KMS-11 (cell line): ENCODE data around the gene PCDHA8.
"Not testable (repeated sequence)": the region's sequence is repeated elsewhere in the genome, so short reads cannot be mapped to it uniquely, and the experiment has no call there.

Source experiments
- H2AFZ ChIP-seq: fragments of 200-600 bp; sonication (generic); 2 replicates; pipeline ENCODE4 v1.6.1; 2016; ENCODE audit warnings: antibody characterized with exemption, mixed run types, low read depth
- H3K27ac ChIP-seq: fragments of 200-600 bp; sonication (generic); 2 replicates; pipeline ENCODE4 v1.6.1; 2016; ENCODE audit warnings: mild to moderate bottlenecking, mixed run types
- H3K27me3 ChIP-seq: fragments of 200-600 bp; sonication (generic); 2 replicates; pipeline ENCODE4 v1.6.1; 2017; ENCODE audit warnings: mild to moderate bottlenecking, low read depth, mixed run types, moderate library complexity; ENCODE audit not compliant: insufficient read depth
- H3K36me3 ChIP-seq: fragments of 200-600 bp; sonication (generic); 2 replicates; pipeline ENCODE4 v1.6.1; 2017; ENCODE audit warnings: mild to moderate bottlenecking, mixed run types; ENCODE audit not compliant: insufficient read depth
- H3K4me1 ChIP-seq: fragments of 200-600 bp; sonication (generic); 2 replicates; pipeline ENCODE4 v1.6.1; 2016; ENCODE audit warnings: mild to moderate bottlenecking, low read depth, mixed run types; ENCODE audit not compliant: poor library complexity, severe bottlenecking
- H3K4me2 ChIP-seq: fragments of 200-600 bp; sonication (generic); 2 replicates; pipeline ENCODE4 v1.7.0; 2016; ENCODE audit warnings: mild to moderate bottlenecking, mixed run types
- H3K4me3 ChIP-seq: fragments of 200-600 bp; sonication (generic); IDR thresholded peaks from 2 replicates; pipeline ENCODE4 v1.6.1; 2017; ENCODE audit warnings: low read depth, low read length, mixed read lengths; ENCODE audit not compliant: insufficient read depth
- H3K79me2 ChIP-seq: fragments of 200-600 bp; sonication (generic); 2 replicates; pipeline ENCODE4 v1.6.1; 2016; ENCODE audit warnings: low read depth, mixed run types; ENCODE audit not compliant: insufficient read depth
- H3K9ac ChIP-seq: fragments of 200-600 bp; sonication (generic); 2 replicates; pipeline ENCODE4 v1.6.1; 2016; ENCODE audit warnings: mild to moderate bottlenecking, mixed run types
- H4K20me1 ChIP-seq: fragments of 200-600 bp; sonication (generic); 2 replicates; pipeline ENCODE4 v1.6.1; 2016; ENCODE audit warnings: mild to moderate bottlenecking, mixed run types; ENCODE audit not compliant: insufficient read depth
- TF ChIP-seq, protein P1 (sequence below): fragments of 200-600 bp; sonication (generic); conservative IDR thresholded peaks from 2 replicates; pipeline ENCODE4 v1.6.1; 2017; ENCODE audit warnings: low read depth, mild to moderate bottlenecking, antibody characterized with exemption, low read length, moderate library complexity, mixed read lengths

The PCDHA8 gene

DNA sequence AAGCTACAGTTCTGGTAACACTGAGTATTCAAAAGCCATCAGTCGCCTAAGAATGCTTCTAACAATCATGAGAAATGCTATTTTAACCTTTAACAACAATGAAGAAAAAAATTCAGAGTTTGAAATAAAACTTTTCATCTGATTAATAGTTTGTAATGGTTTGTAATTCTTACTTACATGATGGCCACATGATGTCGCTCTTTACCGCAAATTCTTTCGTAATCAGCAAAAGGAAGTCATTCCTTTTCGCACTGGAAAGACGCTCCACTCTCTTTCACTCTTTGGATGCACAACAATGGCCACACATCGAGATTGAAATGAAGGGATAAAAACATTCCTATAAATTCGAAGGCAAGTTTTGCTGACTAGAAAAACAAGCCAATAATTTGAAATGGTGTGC is 7.0 kb upstream of the PCDHA8 start, which contains the start of gene PCDHA7:
PCDHA7 (plus strand) TSS at position 277 of the 400 bp plus-strand sequence; CDS start at position 392, 115 bp downstream.
- Histone ChIP-seq H3K27me3 (no peaks in the 10 kb centered on the region), H3K9ac (no peak within 1 kb of the TSS), H3K36me3 (no peaks in the 10 kb centered on the region), H3K4me2 (no peak within 1 kb of the TSS), H3K4me3 (no peak within 1 kb of the TSS), H3K79me2 (no peaks in the 10 kb centered on the region), H3K27ac (no peak within 1 kb of the TSS), H4K20me1 (no peaks in the 10 kb centered on the region), H2AFZ (no peak within 1 kb of the TSS), H3K4me1 (no peaks in the 10 kb centered on the region)
- TF ChIP-seq, protein P1, sequence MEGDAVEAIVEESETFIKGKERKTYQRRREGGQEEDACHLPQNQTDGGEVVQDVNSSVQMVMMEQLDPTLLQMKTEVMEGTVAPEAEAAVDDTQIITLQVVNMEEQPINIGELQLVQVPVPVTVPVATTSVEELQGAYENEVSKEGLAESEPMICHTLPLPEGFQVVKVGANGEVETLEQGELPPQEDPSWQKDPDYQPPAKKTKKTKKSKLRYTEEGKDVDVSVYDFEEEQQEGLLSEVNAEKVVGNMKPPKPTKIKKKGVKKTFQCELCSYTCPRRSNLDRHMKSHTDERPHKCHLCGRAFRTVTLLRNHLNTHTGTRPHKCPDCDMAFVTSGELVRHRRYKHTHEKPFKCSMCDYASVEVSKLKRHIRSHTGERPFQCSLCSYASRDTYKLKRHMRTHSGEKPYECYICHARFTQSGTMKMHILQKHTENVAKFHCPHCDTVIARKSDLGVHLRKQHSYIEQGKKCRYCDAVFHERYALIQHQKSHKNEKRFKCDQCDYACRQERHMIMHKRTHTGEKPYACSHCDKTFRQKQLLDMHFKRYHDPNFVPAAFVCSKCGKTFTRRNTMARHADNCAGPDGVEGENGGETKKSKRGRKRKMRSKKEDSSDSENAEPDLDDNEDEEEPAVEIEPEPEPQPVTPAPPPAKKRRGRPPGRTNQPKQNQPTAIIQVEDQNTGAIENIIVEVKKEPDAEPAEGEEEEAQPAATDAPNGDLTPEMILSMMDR: no peak

DNA sequence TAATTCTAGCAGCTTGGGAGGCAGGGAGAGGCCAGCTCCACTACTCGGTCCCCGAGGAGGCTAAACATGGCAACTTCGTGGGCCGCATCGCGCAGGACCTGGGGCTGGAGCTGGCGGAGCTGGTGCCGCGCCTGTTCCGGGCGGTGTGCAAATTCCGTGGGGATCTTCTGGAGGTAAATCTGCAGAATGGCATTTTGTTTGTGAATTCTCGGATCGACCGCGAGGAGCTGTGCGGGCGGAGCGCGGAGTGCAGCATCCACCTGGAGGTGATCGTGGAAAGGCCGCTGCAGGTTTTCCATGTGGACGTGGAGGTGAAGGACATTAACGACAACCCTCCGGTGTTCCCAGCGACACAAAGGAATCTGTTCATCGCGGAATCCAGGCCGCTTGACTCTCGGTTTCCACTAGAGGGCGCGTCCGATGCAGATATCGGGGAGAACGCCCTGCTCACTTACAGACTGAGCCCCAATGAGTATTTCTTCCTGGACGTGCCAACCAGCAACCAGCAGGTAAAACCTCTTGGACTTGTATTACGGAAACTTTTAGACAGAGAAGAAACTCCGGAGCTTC is 6.5 kb upstream of the PCDHA8 start:
- H3K79me2 ChIP-seq, H3K9ac ChIP-seq, H3K4me2 ChIP-seq, H3K27ac ChIP-seq, H3K4me3 ChIP-seq, H3K27me3 ChIP-seq, H2AFZ ChIP-seq, H3K4me1 ChIP-seq, H3K36me3 ChIP-seq, H4K20me1 ChIP-seq: not testable (repeated sequence)

DNA sequence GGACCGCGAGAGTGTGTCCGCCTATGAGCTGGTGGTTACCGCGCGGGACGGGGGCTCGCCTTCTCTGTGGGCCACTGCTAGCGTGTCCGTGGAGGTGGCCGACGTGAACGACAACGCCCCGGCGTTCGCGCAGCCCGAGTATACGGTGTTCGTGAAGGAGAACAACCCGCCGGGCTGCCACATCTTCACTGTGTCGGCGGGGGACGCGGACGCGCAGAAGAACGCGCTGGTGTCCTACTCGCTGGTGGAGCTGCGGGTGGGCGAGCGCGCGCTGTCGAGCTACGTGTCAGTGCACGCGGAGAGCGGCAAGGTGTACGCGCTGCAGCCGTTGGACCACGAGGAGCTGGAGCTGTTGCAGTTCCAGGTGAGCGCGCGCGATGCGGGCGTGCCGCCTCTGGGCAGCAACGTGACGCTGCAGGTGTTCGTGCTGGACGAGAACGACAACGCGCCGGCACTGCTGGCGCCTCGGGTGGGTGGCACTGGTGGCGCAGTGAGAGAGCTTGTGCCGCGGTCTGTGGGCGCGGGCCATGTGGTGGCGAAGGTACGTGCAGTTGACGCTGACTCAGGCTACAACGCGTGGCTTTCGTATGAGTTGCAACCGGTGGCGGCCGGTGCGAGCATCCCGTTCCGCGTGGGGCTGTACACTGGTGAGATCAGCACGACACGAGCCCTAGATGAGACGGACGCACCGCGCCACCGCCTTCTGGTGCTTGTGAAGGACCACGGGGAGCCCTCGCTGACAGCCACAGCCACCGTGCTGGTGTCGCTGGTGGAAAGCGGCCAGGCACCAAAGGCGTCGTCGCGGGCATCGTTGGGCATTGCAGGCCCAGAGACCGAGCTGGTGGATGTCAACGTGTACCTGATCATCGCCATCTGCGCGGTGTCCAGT is 5.1 kb upstream of the PCDHA8 start:
- H3K27me3 ChIP-seq: no peaks in the 10 kb centered on the region
- no peaks in the 10 kb centered on the region for H4K20me1 ChIP-seq
- TF ChIP-seq, protein P1: no peak

DNA sequence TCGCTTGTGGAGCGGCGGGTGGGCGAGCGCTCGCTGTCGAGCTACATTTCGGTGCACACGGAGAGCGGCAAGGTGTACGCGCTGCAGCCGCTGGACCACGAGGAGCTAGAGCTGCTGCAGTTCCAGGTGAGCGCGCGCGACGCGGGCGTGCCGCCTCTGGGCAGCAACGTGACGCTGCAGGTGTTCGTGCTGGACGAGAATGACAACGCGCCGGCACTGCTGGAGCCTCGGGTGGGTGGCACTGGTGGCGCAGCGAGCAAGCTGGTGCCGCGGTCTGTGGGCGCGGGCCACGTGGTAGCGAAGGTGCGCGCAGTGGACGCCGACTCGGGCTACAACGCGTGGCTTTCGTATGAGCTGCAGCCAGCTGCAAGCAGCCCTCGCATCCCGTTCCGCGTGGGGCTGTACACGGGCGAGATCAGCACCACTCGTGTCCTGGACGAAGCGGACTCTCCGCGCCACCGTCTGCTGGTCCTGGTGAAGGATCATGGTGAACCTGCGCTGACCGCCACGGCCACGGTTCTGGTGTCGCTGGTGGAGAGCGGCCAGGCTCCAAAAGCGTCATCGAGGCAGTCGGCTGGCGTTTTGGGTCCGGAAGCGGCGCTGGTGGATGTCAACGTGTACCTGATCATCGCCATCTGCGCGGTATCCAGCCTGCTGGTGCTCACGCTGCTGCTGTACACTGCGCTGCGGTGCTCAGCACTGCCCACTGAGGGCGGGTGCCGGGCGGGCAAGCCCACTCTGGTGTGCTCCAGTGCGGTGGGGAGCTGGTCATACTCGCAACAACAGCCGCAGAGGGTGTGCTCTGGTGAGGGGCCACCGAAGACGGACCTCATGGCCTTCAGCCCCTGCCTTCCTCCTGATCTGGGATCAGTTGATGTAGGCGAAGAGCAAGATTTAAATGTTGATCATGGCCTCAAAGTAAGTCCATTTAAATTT is 2.1 kb downstream of the PCDHA8 start:
- Histone ChIP-seq H3K36me3 (no peaks in the 10 kb centered on the region), H3K79me2 (no peaks in the 10 kb centered on the region), H3K9ac (no peak overlapping the region), H3K27ac (no peak overlapping the region), H2AFZ (no peak overlapping the region), H3K4me2 (no peak overlapping the region), H4K20me1 (no peaks in the 10 kb centered on the region), H3K4me3 (no peak overlapping the region), H3K4me1 (no peaks in the 10 kb centered on the region), H3K27me3 (no peaks in the 10 kb centered on the region)
- TF ChIP-seq, protein P1: no peak

More for the DNA sequence above, 5.1 kb upstream of the PCDHA8 start:
- H3K9ac ChIP-seq: no peak overlapping the region
- no peaks in the 10 kb centered on the region for H3K79me2 ChIP-seq
- H2AFZ ChIP-seq: no peak overlapping the region
- no peak overlapping the region for H3K27ac ChIP-seq
- H3K4me1 ChIP-seq: no peaks in the 10 kb centered on the region
- no peaks in the 10 kb centered on the region for H3K36me3 ChIP-seq
- H3K4me3 ChIP-seq: no peak overlapping the region
- no peak overlapping the region for H3K4me2 ChIP-seq

DNA sequence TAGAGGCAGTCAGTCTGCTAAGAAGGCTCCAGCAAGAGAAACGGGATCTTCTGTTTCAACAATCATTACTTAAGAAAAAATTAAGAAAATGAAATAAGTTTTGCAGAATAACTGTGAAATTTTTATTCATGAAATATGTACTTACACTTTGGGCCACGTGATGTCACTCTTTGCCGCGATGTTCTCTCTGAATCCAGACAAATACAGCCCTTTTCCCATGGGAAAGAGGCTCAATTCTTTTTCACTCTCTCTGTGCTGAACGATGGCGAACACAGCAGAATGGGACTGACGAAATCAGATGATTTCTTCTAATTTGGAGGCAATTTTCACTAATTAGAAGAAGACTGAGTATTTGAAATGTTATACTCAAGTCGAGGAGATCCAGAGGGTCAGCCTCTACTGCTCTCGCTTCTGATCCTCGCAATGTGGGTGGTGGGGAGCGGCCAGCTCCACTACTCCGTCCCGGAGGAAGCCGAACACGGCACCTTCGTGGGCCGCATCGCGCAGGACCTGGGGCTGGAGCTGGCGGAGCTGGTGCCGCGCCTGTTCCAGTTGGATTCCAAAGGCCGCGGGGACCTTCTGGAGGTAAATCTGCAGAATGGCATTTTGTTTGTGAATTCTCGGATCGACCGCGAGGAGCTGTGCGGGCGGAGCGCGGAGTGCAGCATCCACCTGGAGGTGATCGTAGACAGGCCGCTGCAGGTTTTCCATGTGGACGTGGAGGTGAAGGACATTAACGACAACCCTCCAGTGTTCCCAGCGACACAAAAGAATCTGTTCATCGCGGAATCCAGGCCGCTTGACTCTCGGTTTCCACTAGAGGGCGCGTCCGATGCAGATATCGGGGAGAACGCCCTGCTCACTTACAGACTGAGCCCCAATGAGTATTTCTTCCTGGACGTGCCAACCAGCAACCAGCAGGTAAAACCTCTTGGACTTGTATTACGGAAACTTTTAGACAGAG is 7.4 kb downstream of the PCDHA8 start, which contains the start of gene PCDHA9:
PCDHA9 (plus strand) TSS at position 244 of the 964 bp plus-strand sequence; CDS start at position 358, 114 bp downstream.
- H3K9ac ChIP-seq, H3K36me3 ChIP-seq, H3K27ac ChIP-seq, H3K4me1 ChIP-seq, H2AFZ ChIP-seq, H3K4me2 ChIP-seq, H4K20me1 ChIP-seq, H3K4me3 ChIP-seq, H3K79me2 ChIP-seq, H3K27me3 ChIP-seq: not testable (repeated sequence)

DNA sequence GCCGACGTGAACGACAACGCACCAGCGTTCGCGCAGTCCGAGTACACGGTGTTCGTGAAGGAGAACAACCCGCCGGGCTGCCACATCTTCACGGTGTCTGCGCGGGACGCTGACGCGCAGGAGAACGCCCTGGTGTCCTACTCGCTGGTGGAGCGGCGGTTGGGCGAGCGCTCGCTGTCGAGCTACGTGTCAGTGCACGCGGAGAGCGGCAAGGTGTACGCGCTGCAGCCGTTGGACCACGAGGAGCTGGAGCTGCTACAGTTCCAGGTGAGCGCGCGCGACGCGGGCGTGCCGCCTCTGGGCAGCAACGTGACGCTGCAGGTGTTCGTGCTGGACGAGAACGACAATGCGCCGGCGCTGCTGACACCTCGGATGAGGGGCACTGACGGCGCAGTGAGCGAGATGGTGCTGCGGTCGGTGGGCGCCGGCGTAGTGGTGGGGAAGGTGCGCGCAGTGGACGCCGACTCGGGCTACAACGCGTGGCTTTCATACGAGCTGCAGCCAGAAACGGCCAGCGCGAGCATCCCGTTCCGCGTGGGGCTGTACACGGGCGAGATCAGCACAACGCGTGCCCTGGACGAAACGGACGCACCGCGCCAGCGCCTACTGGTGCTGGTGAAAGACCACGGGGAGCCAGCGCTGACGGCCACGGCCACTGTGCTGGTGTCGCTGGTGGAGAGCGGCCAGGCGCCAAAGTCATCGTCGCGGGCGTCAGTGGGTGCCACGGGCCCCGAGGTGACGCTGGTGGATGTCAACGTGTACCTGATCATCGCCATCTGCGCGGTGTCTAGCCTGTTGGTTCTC is 9.0 kb downstream of the PCDHA8 start:
- H3K9ac ChIP-seq, H3K79me2 ChIP-seq, H3K4me1 ChIP-seq, H3K4me2 ChIP-seq, H4K20me1 ChIP-seq, H3K36me3 ChIP-seq, H2AFZ ChIP-seq, H3K27ac ChIP-seq, H3K4me3 ChIP-seq, H3K27me3 ChIP-seq: not testable (repeated sequence)
